22Rv1 (cell line): ENCODE results near the gene SGCD.

Source experiments
- CTCF ChIP-seq: fragments of 450-650 bp; IDR thresholded peaks from 2 replicates; pipeline ENCODE4 v1.5.1; 2017; ENCODE audit warnings: mild to moderate bottlenecking
- ZFX ChIP-seq: fragments of 450-650 bp; IDR thresholded peaks from 2 replicates; pipeline ENCODE4 v1.6.1; 2017; ENCODE audit warnings: antibody characterized with exemption, borderline replicate concordance

DNA sequence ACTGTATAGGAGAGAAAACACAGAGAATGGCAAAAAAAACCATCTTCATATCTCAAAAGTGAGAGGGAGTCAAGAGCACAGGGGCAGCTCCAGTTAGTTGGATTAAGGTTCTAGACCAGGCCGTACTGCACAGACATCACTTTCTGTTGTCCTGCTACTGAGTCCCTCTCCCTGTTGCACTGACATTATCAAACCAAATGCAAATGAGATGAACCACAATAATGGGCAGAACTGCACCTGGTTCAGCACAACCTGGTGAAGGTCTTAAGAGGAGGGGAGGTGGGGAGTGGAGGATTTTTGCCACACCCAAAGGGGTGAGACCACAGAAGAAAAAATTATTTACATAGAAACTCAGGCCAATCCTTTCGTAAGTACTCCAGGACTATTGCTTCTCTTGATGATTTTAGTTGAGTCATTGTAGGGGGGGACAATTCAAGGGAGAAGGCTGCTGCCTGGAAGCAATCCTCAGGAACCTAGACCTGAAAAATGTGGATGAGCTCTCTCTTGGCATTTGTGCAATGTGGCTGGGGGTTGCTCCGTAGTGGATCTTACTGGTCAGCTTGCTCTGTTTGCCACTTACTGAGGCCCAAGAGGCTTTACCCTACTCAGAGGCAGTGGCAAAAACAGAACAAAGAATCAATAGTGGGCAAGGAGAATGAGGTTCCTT is 428.6 kb downstream of the SGCD start:
- TF ChIP-seq CTCF, result no peak
- TF ChIP-seq ZFX, result no peak
